ENCODE measurements around the gene PEX14. TPM values are rescaled to one million over a fixed set of nuclear protein-coding genes. Genes with fewer than 3 reads are reported as not detected.

The PEX14 gene
- polyA plus RNA-seq, 3 donors: 2.2 to 8.8 (median 2.7) TPM

DNA sequence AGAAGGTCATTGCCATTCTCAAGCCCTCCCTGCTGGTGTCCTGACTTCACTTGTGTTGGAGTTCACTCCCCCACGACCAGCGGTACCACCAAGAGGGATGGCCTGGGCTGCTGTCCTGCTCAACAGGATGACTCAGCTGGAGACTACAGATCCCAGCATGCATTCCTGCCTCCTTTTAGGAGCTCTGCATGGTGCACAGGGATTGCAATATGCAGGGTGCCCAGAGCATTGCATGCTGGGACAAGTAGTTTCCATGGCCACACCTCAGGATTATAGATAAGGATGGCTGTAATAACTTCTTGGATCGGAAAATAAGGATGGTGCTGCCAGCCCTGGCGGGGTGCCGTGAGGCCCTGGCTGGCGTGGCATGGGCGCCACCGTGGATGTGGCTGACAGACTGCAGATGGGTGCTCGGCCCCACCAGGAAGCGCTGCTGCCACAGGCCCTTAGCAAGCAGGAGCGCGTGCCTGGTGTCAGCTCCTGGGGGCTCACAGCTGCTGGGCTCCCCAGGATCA lies 171.7 kb downstream of the PEX14 start:
- H3K4me1 Mint-ChIP-seq: no peaks in the 10 kb centered on the region
- Histone ChIP-seq H3K27ac (ENCODE audit: low read depth in 1 of 2, low read length in 2 of 2) (no peak overlapping the region), H3K9ac (ENCODE audit: insufficient read depth, low read length, poor library complexity, severe bottlenecking) (no peak overlapping the region), H3K36me3 (replicated peaks in 1 of 2; ENCODE audit: control insufficient read depth in 1 of 2, insufficient read depth in 2 of 2, low read length in 2 of 2) (no peaks in the 10 kb centered on the region), H3K27me3 (ENCODE audit: control insufficient read depth in 2 of 2, insufficient read depth in 2 of 2, low read length in 2 of 2) (no peaks in the 10 kb centered on the region), H3K79me2 (ENCODE audit: insufficient read depth, low read length) (no peaks in the 10 kb centered on the region), H3K9me3 (replicated peaks in 1 of 2; ENCODE audit: control insufficient read depth in 1 of 2, insufficient read depth in 1 of 2, low read length in 2 of 2) (no peaks in the 10 kb centered on the region), H3K4me3 (replicated peaks in 1 of 3; ENCODE audit: low read depth in 2 of 3, low read length in 3 of 3) (no peak overlapping the region), H4K20me1 (ENCODE audit: insufficient read depth, low read length) (no peaks in the 10 kb centered on the region), H3K4me2 (replicated peaks; ENCODE audit: extremely low read depth, low read length, poor library complexity, severe bottlenecking) (no peak overlapping the region), H3K4me1 (ENCODE audit: control insufficient read depth in 1 of 2, insufficient read depth in 2 of 2, low read length in 2 of 2) (no peaks in the 10 kb centered on the region), H2AFZ (ENCODE audit: insufficient read depth, low read depth, low read length, poor library complexity, severe bottlenecking) (no peak overlapping the region)
- H3K9me3 Mint-ChIP-seq: no peaks in the 10 kb centered on the region
- 92% methylated on average over 12 of the region's 12 CpGs for WGBS (ENCODE audit: insufficient coverage)
- intact Hi-C loops (cut with micrococcal nuclease): no loop called here
- H3K36me3 Mint-ChIP-seq: no peaks in the 10 kb centered on the region
- DNase-seq: no peak
- peaks cover 0 to 3% (median 2%) of the 10 kb centered on the region in 3 donors for H3K27me3 Mint-ChIP-seq (ENCODE audit: low read depth in 3 of 3)
- H3K27ac Mint-ChIP-seq: no peak overlapping the region
- H3K4me3 Mint-ChIP-seq: no peak overlapping the region
- TF ChIP-seq, protein P1, sequence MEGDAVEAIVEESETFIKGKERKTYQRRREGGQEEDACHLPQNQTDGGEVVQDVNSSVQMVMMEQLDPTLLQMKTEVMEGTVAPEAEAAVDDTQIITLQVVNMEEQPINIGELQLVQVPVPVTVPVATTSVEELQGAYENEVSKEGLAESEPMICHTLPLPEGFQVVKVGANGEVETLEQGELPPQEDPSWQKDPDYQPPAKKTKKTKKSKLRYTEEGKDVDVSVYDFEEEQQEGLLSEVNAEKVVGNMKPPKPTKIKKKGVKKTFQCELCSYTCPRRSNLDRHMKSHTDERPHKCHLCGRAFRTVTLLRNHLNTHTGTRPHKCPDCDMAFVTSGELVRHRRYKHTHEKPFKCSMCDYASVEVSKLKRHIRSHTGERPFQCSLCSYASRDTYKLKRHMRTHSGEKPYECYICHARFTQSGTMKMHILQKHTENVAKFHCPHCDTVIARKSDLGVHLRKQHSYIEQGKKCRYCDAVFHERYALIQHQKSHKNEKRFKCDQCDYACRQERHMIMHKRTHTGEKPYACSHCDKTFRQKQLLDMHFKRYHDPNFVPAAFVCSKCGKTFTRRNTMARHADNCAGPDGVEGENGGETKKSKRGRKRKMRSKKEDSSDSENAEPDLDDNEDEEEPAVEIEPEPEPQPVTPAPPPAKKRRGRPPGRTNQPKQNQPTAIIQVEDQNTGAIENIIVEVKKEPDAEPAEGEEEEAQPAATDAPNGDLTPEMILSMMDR (IDR thresholded peaks at IDR 0.05): no peak

DNA sequence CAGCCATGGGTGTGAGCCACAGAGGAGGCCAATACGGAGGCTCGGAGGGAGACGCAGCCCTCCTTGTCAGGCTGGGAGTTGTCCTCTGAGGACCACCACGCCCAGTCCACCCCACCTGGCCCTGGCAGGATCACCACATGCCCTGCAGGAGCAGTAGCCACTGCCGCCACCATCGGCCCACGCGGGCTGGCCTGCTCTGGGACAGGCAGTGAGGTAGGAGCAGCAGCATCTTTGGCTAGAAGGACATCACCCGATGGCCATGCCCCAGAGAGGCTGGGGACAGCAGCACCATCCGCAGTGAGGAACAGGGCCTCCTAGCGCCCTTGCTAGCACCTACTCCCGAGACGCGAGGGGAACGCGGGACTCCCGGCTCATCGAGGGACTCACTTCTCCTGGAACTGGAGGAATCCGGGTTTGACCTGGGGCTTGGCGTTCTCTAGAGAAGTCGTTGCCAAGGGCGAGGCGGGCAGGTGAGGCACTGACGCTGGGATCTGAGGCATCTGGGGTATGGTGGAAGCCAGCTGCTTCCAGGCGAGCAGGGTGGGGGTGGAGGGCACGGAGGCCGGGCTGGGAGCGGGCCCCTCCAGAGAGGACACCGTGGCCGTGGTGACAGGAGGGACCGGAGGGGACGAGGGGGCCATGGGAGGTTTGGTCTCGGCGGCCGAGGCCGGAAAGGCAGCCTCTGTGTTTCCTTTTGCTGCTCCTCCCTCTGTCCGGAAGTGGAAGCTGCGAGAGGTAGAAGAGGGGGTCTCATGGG lies 172.8 kb downstream of the PEX14 start:
- Mint-ChIP-seq H3K4me3 (no peak overlapping the region), H3K9me3 (no peaks in the 10 kb centered on the region), H3K27me3 (ENCODE audit: low read depth in 3 of 3) (peaks cover 0 to 3% (median 2%) of the 10 kb centered on the region in 3 donors), H3K4me1 (no peaks in the 10 kb centered on the region), H3K27ac (no peak overlapping the region), H3K36me3 (no peaks in the 10 kb centered on the region)
- H3K4me2 ChIP-seq (replicated peaks; ENCODE audit: extremely low read depth, low read length, poor library complexity, severe bottlenecking): no peak overlapping the region
- no peak overlapping the region for H3K27ac ChIP-seq (ENCODE audit: low read depth in 1 of 2, low read length in 2 of 2)
- TF ChIP-seq, protein P1 (IDR thresholded peaks at IDR 0.05): no peak
- DNase-seq: no peak
- H3K9me3 ChIP-seq (replicated peaks in 1 of 2; ENCODE audit: control insufficient read depth in 1 of 2, insufficient read depth in 1 of 2, low read length in 2 of 2): no peaks in the 10 kb centered on the region
- H3K4me1 ChIP-seq (ENCODE audit: control insufficient read depth in 1 of 2, insufficient read depth in 2 of 2, low read length in 2 of 2): no peaks in the 10 kb centered on the region
- no peaks in the 10 kb centered on the region for H3K27me3 ChIP-seq (ENCODE audit: control insufficient read depth in 2 of 2, insufficient read depth in 2 of 2, low read length in 2 of 2)
- no peaks in the 10 kb centered on the region for H3K79me2 ChIP-seq (ENCODE audit: insufficient read depth, low read length)
- H3K9ac ChIP-seq (ENCODE audit: insufficient read depth, low read length, poor library complexity, severe bottlenecking): no peak overlapping the region
- WGBS (ENCODE audit: insufficient coverage): 96% methylated on average over 36 of the region's 38 CpGs
- no peaks in the 10 kb centered on the region for H4K20me1 ChIP-seq (ENCODE audit: insufficient read depth, low read length)
- no peak overlapping the region for H3K4me3 ChIP-seq (replicated peaks in 1 of 3; ENCODE audit: low read depth in 2 of 3, low read length in 3 of 3)
- intact Hi-C loops (cut with micrococcal nuclease): no loop called here
- no peaks in the 10 kb centered on the region for H3K36me3 ChIP-seq (replicated peaks in 1 of 2; ENCODE audit: control insufficient read depth in 1 of 2, insufficient read depth in 2 of 2, low read length in 2 of 2)
- no peak overlapping the region for H2AFZ ChIP-seq (ENCODE audit: insufficient read depth, low read depth, low read length, poor library complexity, severe bottlenecking)

Measured in CD14-positive monocyte (primary cell).